Stomach (tissue), 4 donors: Measurements from ENCODE around the gene SCG3.

Experiments used
- CTCF ChIP-seq, 7 experiments: fragments of 450-650 bp in 4 of 7; fragments of 200-600 bp in 3 of 7; sonication (generic) in 3 of 7; IDR thresholded peaks; one replicate each; pipeline ENCODE4 v1.5.1; 2016 to 2019; ENCODE audit warnings: antibody characterized with exemption in 7 of 7, control low read depth in 2 of 7, mild to moderate bottlenecking in 1 of 7
- EP300 ChIP-seq: sonication (generic); formaldehyde crosslinking; IDR thresholded peaks from one replicate; pipeline ENCODE4 v1.6.1; 2017; ENCODE audit warnings: antibody characterized with exemption

- TF ChIP-seq CTCF (IDR thresholded peaks at IDR 0.05) (no peak), EP300 (no peak)
Observed at GRCh38 chr15:51750186-51750585, 68.9 kb downstream of the SCG3 start.
